Measurements from ENCODE around the gene PLPP6. TPM values are rescaled to one million over a fixed set of nuclear protein-coding genes. Genes with fewer than 3 reads are reported as not detected.

The PLPP6 gene
- total and polyA plus RNA-seq, 3 experiments from 2014 or later: 3.7 to 6.3 (median 5.5) TPM

DNA sequence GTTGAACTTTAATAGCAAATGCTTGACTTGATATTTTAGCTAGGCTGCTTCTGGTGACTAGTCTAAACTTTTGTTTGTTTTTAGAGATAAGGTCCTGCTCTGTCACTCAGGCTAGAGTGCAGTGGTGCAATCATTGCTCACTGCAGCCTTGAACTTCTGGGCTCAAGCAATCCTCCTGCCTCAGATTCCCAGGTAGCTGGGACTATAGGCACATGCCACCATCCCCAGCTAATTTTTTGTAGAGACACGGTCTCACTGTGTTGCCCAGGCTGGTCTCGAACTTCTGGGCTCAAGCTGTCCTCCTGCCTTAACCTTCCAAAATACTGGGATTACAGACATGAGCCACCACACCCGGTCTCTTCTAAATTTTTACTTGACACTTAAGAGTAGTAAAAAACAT, 38.0 kb downstream of the PLPP6 start:
- Mint-ChIP-seq H3K27ac (peak overlapping the region in 3 of 8 donors; percentile 23 to 66 (median 50)), H3K4me1 (peaks cover 11 to 26% (median 12%) of the 10 kb centered on the region in 3 donors), H3K9me3 (no peaks in the 10 kb centered on the region), H3K36me3 (peaks cover 3 to 83% (median 25%) of the 10 kb centered on the region in 3 donors), H3K27me3 (no peaks in the 10 kb centered on the region), H3K4me3 (no peak overlapping the region)
- no peak for DNase-seq
- CTCF ChIA-PET: no interaction called here
- no peaks in the 10 kb centered on the region for H3K27me3 ChIP-seq (ENCODE audit: insufficient read depth, low read length, poor library complexity, severe bottlenecking)
- no peaks in the 10 kb centered on the region for H3K9me3 ChIP-seq (ENCODE audit: low read length)
- no peak overlapping the region for H3K4me3 ChIP-seq (ENCODE audit: low read length)
- H3K27ac ChIP-seq (ENCODE audit: low read depth, low read length): no peak overlapping the region
- peaks cover 34% of the 10 kb centered on the region for H3K36me3 ChIP-seq (ENCODE audit: insufficient read depth, low read length)
- no peaks in the 10 kb centered on the region for H3K4me1 ChIP-seq (ENCODE audit: insufficient read depth, low read length)
- POLR2A ChIA-PET: no interaction called here

DNA sequence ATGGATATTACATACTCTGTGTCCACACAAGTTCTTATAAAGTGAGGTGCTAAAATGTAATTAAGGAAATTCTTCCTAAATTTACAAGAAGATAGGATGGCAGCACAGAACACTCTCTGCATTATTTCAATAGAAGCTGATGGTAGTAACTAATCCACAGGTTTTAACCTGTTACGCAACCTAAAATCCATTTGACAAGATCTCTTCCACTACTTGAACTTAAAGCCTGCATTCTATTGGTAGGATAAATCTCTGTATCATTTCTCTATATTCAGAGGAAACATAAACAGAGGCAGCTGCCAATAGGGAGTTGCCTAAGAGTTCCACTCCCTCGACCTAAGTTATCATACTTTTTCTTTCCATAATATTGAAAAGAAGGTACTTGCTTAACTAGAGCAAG, 38.8 kb downstream of the PLPP6 start:
- H3K27me3 ChIP-seq (ENCODE audit: insufficient read depth, low read length, poor library complexity, severe bottlenecking): no peaks in the 10 kb centered on the region
- Mint-ChIP-seq H3K27ac (peak overlapping the region in 3 of 8 donors; percentile 11 to 51 (median 22)), H3K36me3 (peaks cover 3 to 80% (median 23%) of the 10 kb centered on the region in 3 donors), H3K9me3 (no peaks in the 10 kb centered on the region), H3K4me1 (peaks cover 10 to 28% (median 14%) of the 10 kb centered on the region in 3 donors), H3K27me3 (no peaks in the 10 kb centered on the region), H3K4me3 (no peak overlapping the region)
- peaks cover 34% of the 10 kb centered on the region for H3K36me3 ChIP-seq (ENCODE audit: insufficient read depth, low read length)
- H3K27ac ChIP-seq (ENCODE audit: low read depth, low read length): no peak overlapping the region
- ChIA-PET CTCF (interaction anchor here (1.7 kb wide), 1 partner anchor 21 kb away, joined by 4 read pairs; the partner anchor contains the start of gene CDC37L1), POLR2A (no interaction called here)
- H3K4me1 ChIP-seq (ENCODE audit: insufficient read depth, low read length): no peaks in the 10 kb centered on the region
- no peak for DNase-seq
- no peak overlapping the region for H3K4me3 ChIP-seq (ENCODE audit: low read length)
- H3K9me3 ChIP-seq (ENCODE audit: low read length): no peaks in the 10 kb centered on the region

DNA sequence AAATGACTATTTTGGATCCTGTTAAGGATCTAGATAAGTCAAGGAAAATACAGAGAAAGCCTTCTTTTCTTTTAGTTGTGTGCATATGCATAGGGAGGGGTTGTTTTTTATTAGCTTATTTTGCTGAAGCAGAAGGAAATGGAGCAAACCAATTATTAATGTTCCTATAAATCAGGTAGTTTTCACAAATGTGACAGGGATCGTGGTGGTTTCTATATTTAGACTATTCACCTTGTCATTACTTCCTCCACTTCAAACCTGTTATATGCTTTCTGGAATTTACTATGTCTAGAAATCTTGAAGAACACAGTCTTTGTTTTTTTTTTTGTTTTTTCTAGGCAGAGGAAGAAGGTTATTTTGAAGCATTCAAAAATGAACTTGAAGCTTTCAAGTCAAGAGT, 39.4 kb downstream of the PLPP6 start:
- ChIA-PET POLR2A (no interaction called here), CTCF (interaction anchor here (1.0 to 1.7 kb wide), 3 partner anchors 22 to 61 kb away, joined by 3 to 4 read pairs (median 3); partner anchors contain the start of gene CDC37L1)
- H3K27ac Mint-ChIP-seq: peak overlapping the region in 4 of 8 donors; percentile 5 to 37 (median 16)
- H3K4me1 Mint-ChIP-seq: peaks cover 8 to 26% (median 11%) of the 10 kb centered on the region in 3 donors
- H3K9me3 ChIP-seq (ENCODE audit: low read length): no peaks in the 10 kb centered on the region
- H3K9me3 Mint-ChIP-seq: no peaks in the 10 kb centered on the region
- H3K4me1 ChIP-seq (ENCODE audit: insufficient read depth, low read length): no peaks in the 10 kb centered on the region
- H3K36me3 Mint-ChIP-seq: peaks cover 3 to 80% (median 26%) of the 10 kb centered on the region in 3 donors
- H3K27me3 Mint-ChIP-seq: no peaks in the 10 kb centered on the region
- H3K27ac ChIP-seq (ENCODE audit: low read depth, low read length): no peak overlapping the region
- peaks cover 34% of the 10 kb centered on the region for H3K36me3 ChIP-seq (ENCODE audit: insufficient read depth, low read length)
- no peak for DNase-seq
- H3K4me3 Mint-ChIP-seq: no peak overlapping the region
- H3K27me3 ChIP-seq (ENCODE audit: insufficient read depth, low read length, poor library complexity, severe bottlenecking): no peaks in the 10 kb centered on the region
- H3K4me3 ChIP-seq (ENCODE audit: low read length): no peak overlapping the region

DNA sequence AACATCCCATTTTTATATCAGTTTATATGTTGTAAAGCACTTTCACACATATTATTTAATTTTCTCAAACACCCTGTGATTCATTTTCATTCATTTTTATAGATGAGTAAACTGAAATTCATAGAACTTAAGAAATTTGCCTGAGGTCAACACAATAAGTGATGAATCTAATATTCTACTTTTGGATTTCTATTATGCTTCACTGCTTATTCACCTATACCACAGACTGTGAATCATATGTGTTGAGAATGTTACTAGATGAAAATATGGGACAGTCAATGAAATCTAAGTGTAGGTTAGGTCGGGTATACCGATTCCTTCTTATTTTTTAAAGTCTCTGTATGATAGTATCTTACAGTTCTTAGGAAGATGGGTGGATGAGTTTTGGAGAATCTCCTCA, 42.0 kb downstream of the PLPP6 start:
- no peaks in the 10 kb centered on the region for H3K27me3 ChIP-seq (ENCODE audit: insufficient read depth, low read length, poor library complexity, severe bottlenecking)
- ChIA-PET CTCF (no interaction called here), POLR2A (no interaction called here)
- H3K27ac Mint-ChIP-seq: peak overlapping the region in 3 of 8 donors; percentile 6 to 57 (median 15)
- no peak for DNase-seq
- H3K9me3 ChIP-seq (ENCODE audit: low read length): no peaks in the 10 kb centered on the region
- H3K4me1 ChIP-seq (ENCODE audit: insufficient read depth, low read length): no peaks in the 10 kb centered on the region
- H3K27me3 Mint-ChIP-seq: no peaks in the 10 kb centered on the region
- peaks cover 11 to 74% (median 21%) of the 10 kb centered on the region in 3 donors for H3K36me3 Mint-ChIP-seq
- H3K36me3 ChIP-seq (ENCODE audit: insufficient read depth, low read length): peaks cover 26% of the 10 kb centered on the region
- no peaks in the 10 kb centered on the region for H3K9me3 Mint-ChIP-seq
- no peak overlapping the region for H3K27ac ChIP-seq (ENCODE audit: low read depth, low read length)
- H3K4me3 Mint-ChIP-seq: no peak overlapping the region
- H3K4me3 ChIP-seq (ENCODE audit: low read length): no peak overlapping the region
- H3K4me1 Mint-ChIP-seq: peaks cover 5 to 15% (median 7%) of the 10 kb centered on the region in 3 donors

DNA sequence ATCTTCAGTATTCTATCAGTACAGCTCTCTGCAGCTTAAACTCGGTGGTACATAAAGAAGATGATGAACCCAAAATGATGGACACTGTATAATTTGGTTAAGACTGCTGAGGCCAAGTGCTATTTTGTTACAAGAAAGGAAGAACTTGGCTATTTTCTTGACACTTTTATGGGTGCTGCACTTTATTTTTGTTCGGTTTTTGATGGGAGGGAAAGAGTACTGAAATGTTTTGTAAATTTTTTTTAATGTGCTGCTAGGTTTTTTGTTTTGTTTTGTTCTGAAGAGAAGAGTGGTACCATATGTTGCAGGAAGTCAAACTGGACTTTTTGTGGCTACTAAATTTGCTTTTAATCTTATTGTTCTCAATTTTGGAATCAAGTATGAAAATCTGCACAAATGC, 43.9 kb downstream of the PLPP6 start:
- peaks cover 21% of the 10 kb centered on the region for H3K36me3 ChIP-seq (ENCODE audit: insufficient read depth, low read length)
- H3K36me3 Mint-ChIP-seq: peaks cover 13 to 71% (median 16%) of the 10 kb centered on the region in 3 donors
- POLR2A ChIA-PET: no interaction called here

DNA sequence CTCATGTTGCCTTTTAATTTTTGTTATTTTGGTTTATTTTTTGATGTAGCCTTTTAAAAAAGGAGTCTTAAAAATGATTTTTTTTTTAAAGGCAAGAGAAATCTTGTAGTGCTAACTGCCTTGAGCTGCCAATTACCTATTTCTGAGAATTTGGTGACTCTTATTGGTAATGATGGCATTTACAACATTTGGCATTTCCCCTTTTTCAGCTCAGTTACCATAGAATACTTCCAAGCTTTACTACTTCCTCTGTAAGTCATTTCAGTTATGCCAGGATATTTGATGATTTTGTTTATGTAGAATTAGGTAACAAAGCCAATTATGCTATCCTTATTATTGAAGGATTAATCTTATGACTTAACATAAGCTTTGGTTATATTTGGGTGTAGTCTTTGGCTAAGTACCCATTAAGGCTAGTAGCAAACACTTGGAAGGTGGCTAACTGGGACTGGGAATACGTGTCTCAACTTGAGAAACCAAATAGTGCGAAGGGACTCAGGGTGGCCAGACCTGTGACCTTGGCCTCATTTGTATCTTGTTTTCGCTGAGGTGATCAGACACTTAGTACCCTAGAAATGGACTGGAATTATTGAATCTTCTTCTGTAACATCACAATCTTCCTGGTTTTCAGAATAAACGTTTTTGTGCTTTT, 45.0 kb downstream of the PLPP6 start:
- Histone ChIP-seq H3K36me3 (ENCODE audit: insufficient read depth, low read length) (peaks cover 16% of the 10 kb centered on the region), H3K4me1 (ENCODE audit: insufficient read depth, low read length) (no peaks in the 10 kb centered on the region), H3K4me3 (ENCODE audit: low read length) (no peak overlapping the region), H3K9me3 (ENCODE audit: low read length) (no peaks in the 10 kb centered on the region), H3K27ac (ENCODE audit: low read depth, low read length) (no peak overlapping the region), H3K27me3 (ENCODE audit: insufficient read depth, low read length, poor library complexity, severe bottlenecking) (no peaks in the 10 kb centered on the region)
- DNase-seq: no peak
- Mint-ChIP-seq H3K4me1 (peaks cover 4 to 7% (median 5%) of the 10 kb centered on the region in 3 donors), H3K9me3 (no peaks in the 10 kb centered on the region), H3K36me3 (peaks cover 6 to 72% (median 11%) of the 10 kb centered on the region in 3 donors), H3K27ac (peak overlapping the region in 5 of 8 donors; percentile 13 to 81 (median 43)), H3K27me3 (no peaks in the 10 kb centered on the region), H3K4me3 (no peak overlapping the region)
- CTCF ChIA-PET: interaction anchor here (1.1 kb wide), 1 partner anchor 52 kb away, joined by 4 read pairs; no protein-coding TSS in a partner anchor
- POLR2A ChIA-PET: no interaction called here

More for the DNA sequence above, 43.9 kb downstream of the PLPP6 start:
- DNase-seq: no peak
- Mint-ChIP-seq H3K27ac (peak overlapping the region in 7 of 8 donors; percentile 24 to 95 (median 39)), H3K27me3 (no peaks in the 10 kb centered on the region), H3K4me3 (no peak overlapping the region), H3K9me3 (no peaks in the 10 kb centered on the region), H3K4me1 (peaks cover 5 to 14% (median 7%) of the 10 kb centered on the region in 3 donors)
- no peak overlapping the region for H3K27ac ChIP-seq (ENCODE audit: low read depth, low read length)
- CTCF ChIA-PET: no interaction called here
- H3K27me3 ChIP-seq (ENCODE audit: insufficient read depth, low read length, poor library complexity, severe bottlenecking): no peaks in the 10 kb centered on the region
- no peaks in the 10 kb centered on the region for H3K9me3 ChIP-seq (ENCODE audit: low read length)
- H3K4me1 ChIP-seq (ENCODE audit: insufficient read depth, low read length): no peaks in the 10 kb centered on the region
- no peak overlapping the region for H3K4me3 ChIP-seq (ENCODE audit: low read length)

DNA sequence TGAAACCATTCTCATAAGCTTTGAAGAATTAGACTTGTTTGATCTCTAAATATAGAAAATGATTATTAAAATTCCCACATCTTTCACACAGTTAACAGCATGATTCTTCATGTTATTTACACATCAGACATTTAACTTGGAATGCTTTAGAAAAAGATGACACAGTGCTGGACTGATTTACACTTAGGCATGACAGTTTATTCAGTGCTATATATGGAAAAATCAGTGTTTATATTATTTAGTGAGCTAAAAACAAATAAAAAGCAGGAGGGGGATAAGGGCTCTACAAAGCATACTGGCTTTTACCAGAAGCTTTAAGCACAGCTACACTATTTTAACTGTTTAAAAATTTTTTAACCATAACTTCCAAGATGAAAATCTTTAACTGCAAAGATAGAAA, 47.3 kb downstream of the PLPP6 start:
- H3K4me3 Mint-ChIP-seq: no peak overlapping the region
- no peaks in the 10 kb centered on the region for H3K27me3 Mint-ChIP-seq
- DNase-seq: no peak
- Histone ChIP-seq H3K36me3 (ENCODE audit: insufficient read depth, low read length) (no peaks in the 10 kb centered on the region), H3K27me3 (ENCODE audit: insufficient read depth, low read length, poor library complexity, severe bottlenecking) (no peaks in the 10 kb centered on the region), H3K4me3 (ENCODE audit: low read length) (no peak overlapping the region), H3K27ac (ENCODE audit: low read depth, low read length) (no peak overlapping the region), H3K4me1 (ENCODE audit: insufficient read depth, low read length) (no peaks in the 10 kb centered on the region), H3K9me3 (ENCODE audit: low read length) (no peaks in the 10 kb centered on the region)
- no peaks in the 10 kb centered on the region for H3K9me3 Mint-ChIP-seq
- H3K4me1 Mint-ChIP-seq: peaks cover 4 to 7% (median 5%) of the 10 kb centered on the region in 3 donors
- CTCF ChIA-PET: no interaction called here
- POLR2A ChIA-PET: no interaction called here
- H3K36me3 Mint-ChIP-seq: peaks cover 5 to 69% (median 11%) of the 10 kb centered on the region in 3 donors
- peak overlapping the region in 1 of 8 donors; percentile 27 for H3K27ac Mint-ChIP-seq

DNA sequence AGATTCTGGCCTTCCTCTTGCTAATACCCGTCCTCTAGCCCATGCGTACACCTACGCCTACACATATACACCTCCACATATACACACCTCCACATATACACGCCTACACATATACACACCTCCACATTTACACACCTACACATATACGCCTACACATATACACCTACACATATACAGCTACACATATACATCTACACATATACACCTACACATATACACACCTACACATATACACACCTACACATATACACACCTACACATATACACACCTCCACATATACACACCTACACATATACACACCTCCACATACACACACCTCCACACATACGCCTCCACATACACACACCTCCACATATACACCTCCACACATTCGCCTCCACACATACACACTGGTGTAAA, 51.8 kb downstream of the PLPP6 start:
- Mint-ChIP-seq H3K9me3 (no peaks in the 10 kb centered on the region), H3K4me1 (no peaks in the 10 kb centered on the region), H3K27ac (peak overlapping the region in 3 of 8 donors; percentile 0 to 59 (median 10)), H3K36me3 (peaks cover 5 to 83% (median 18%) of the 10 kb centered on the region in 3 donors), H3K4me3 (no peak overlapping the region), H3K27me3 (no peaks in the 10 kb centered on the region)
- Histone ChIP-seq H3K36me3 (ENCODE audit: insufficient read depth, low read length) (peaks cover 30% of the 10 kb centered on the region), H3K4me1 (ENCODE audit: insufficient read depth, low read length) (no peaks in the 10 kb centered on the region), H3K27me3 (ENCODE audit: insufficient read depth, low read length, poor library complexity, severe bottlenecking) (no peaks in the 10 kb centered on the region), H3K27ac (ENCODE audit: low read depth, low read length) (no peak overlapping the region), H3K9me3 (ENCODE audit: low read length) (no peaks in the 10 kb centered on the region), H3K4me3 (ENCODE audit: low read length) (no peak overlapping the region)
- ChIA-PET POLR2A (no interaction called here), CTCF (no interaction called here)
- no peak for DNase-seq
